OCI-LY7 (cell line): Measurements from ENCODE around the gene SND1.

Source experiments
- EZH2phosphoT487 ChIP-seq: fragments of 200-600 bp; sonication (generic); IDR thresholded peaks from 2 replicates; pipeline ENCODE4 v1.6.1; 2018; ENCODE audit warnings: low read depth, borderline replicate concordance, mild to moderate bottlenecking, mixed run types, antibody characterized with exemption, low read length, moderate library complexity, mixed read lengths
- TF ChIP-seq, protein P1 (sequence below): fragments of 200-600 bp; sonication (generic); conservative IDR thresholded peaks from 2 replicates; pipeline ENCODE4 v1.5.1; 2014; ENCODE audit warnings: mild to moderate bottlenecking, antibody characterized with exemption, low read length, moderate library complexity, mixed read lengths

DNA sequence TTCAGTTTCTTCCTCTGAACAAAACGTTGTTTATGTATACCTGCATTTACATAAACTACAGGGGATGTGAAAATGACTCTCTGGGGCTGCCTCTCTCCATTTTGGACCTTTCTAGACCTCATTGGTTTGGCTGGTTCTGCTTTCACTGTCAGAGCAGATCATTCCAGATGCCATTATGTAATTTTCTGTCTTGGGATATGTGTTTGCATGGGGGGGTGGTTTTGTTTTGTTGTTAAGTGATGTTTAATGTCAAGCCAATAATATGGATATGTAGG is 206.9 kb downstream of the SND1 start:
- TF ChIP-seq, protein P1, sequence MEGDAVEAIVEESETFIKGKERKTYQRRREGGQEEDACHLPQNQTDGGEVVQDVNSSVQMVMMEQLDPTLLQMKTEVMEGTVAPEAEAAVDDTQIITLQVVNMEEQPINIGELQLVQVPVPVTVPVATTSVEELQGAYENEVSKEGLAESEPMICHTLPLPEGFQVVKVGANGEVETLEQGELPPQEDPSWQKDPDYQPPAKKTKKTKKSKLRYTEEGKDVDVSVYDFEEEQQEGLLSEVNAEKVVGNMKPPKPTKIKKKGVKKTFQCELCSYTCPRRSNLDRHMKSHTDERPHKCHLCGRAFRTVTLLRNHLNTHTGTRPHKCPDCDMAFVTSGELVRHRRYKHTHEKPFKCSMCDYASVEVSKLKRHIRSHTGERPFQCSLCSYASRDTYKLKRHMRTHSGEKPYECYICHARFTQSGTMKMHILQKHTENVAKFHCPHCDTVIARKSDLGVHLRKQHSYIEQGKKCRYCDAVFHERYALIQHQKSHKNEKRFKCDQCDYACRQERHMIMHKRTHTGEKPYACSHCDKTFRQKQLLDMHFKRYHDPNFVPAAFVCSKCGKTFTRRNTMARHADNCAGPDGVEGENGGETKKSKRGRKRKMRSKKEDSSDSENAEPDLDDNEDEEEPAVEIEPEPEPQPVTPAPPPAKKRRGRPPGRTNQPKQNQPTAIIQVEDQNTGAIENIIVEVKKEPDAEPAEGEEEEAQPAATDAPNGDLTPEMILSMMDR, result no peak
- TF ChIP-seq EZH2phosphoT487, result no peak
